ENCODE measurements around the gene TUBB3.
"Not testable (repeated sequence)": the region's sequence is repeated elsewhere in the genome, so short reads cannot be mapped to it uniquely, and the experiment has no call there.

Gene TUBB3

GRCh38 chr16:89962754-89963498 lies 39.8 kb downstream of the TUBB3 start:
- in situ Hi-C loops (cut with MboI; ENCODE audit: low sequenced_read_pairs) = no loop called here

GRCh38 chr16:89964201-89964600 lies 41.1 kb downstream of the TUBB3 start:
- in situ Hi-C loops (cut with MboI; ENCODE audit: low sequenced_read_pairs) = no loop called here

- in situ Hi-C loops (cut with MboI; ENCODE audit: low sequenced_read_pairs) = no loop called here
Observed at GRCh38 chr16:89965447-89966225, 42.5 kb downstream of the TUBB3 start.

DNA sequence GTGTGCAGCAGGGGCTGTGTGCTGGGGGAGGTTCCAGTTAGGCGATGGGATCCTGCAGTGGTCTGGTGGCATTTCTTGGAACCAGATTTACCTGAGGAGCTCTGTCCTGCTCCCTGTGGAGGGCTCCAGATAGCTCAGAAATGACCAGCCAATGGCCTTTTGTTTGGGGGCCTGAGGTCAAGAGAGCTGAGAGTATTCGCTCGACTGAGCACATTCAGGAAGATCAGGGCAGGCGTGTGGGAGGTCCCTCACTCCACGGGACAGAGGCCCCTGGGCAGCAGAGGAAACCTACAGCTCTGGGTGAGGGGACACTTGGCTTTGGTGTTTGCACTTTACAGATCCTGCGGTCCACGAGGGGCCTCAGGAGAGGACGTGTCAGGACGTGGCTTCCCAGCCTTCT lies 43.6 kb downstream of the TUBB3 start:
- in situ Hi-C loops (cut with MboI; ENCODE audit: low sequenced_read_pairs) = no loop called here

GRCh38 chr16:89967436-89967835 lies 44.3 kb downstream of the TUBB3 start:
- in situ Hi-C loops (cut with MboI; ENCODE audit: low sequenced_read_pairs) = not testable (repeated sequence)

DNA sequence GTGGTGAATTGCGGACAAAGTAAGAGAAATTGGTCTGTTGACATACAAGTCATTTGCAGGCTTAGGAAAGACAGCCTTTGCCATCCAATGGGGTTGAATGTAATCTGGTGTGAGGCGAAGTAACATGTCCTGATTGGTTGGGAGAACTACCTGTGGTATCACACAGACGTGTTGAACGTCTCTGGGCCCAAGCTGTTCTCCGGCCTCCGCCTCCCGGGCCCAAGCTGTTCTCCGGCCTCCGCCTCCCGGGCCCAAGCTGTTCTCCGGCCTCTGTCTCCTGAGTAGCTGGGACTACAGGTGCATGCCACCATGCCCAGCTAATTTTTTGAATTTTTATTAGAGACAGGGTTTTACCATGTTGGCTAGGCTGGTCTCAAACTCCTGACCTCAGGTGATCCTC lies 44.9 kb downstream of the TUBB3 start:
- in situ Hi-C loops (cut with MboI; ENCODE audit: low sequenced_read_pairs) = not testable (repeated sequence)

- in situ Hi-C loops (cut with MboI; ENCODE audit: low sequenced_read_pairs) = no loop called here
Observed at GRCh38 chr16:89969741-89970410, 46.7 kb downstream of the TUBB3 start.

GRCh38 chr16:89971495-89972243 lies 48.5 kb downstream of the TUBB3 start:
- in situ Hi-C loops (cut with MboI; ENCODE audit: low sequenced_read_pairs) = no loop called here

DNA sequence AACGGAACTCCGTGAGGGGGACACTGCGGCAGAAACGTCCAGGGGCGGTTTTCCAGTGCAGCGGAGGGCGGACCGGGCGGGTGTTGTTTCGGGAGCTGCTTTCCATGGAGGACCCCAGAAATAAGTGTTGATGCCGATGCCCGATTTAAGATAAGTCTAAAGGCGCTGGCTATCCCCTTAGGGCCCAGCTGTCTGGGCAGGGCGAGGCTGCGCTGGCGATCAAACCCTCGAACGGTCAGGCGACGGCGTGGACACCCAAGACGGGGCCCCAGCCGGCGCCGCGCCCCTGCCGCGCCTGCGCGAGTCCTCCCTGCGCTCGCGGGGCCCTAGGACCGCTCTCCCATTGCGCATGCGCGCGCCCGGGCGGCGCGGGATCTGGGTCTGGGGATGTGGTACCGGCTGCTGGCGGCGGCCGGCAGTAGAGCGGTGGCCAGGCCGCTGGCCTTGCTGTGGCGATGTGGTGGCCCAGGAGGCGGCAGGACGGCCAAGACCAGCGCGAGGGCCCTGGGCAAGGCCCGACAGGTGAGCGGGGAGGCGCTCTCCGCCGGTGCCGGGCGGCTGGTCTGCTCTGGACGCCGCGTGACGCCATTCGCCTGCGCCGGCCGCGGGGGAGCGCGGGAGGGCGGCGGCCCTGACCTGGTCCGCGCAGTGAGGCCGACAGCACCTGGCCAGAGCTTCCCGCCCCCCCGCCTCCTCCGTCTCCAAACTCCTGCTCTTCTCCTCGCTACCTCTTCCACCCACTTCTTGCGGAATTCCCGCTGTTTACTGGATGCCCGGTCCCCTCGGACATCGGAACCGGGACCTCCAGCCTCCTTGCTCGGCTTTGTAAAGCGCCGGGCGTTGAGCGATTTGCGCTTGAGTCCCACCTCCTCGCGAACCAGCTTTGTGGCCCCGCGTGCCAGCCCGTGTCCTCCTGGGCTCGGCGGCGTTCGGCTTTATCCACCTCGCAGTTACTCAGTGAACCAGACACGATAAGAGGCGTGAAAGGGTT lies 49.4 kb downstream of the TUBB3 start:
- in situ Hi-C loops (cut with MboI; ENCODE audit: low sequenced_read_pairs) = no loop called here

DNA sequence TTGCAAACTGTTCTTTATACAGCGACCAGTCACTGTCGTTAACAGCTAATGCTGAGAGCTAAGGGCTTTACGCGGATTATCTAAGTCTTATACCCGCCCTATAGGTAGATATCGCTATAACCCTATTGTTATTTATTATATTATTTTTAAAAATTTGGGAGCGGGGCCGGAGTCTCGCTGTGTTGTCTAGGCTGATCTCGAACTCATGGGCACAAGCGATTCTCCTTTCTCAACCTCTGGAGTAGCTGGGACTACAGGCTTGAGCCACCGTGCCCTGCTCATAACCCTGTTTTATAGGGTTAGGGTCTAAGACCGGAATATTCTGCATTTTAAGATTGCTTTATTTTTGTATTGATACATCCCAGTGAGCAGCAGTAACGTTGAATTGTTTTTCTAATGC lies 50.1 kb downstream of the TUBB3 start:
- in situ Hi-C loops (cut with MboI; ENCODE audit: low sequenced_read_pairs) = no loop called here

GRCh38 chr16:89973654-89974335 lies 50.7 kb downstream of the TUBB3 start:
- in situ Hi-C loops (cut with MboI; ENCODE audit: low sequenced_read_pairs) = no loop called here

DNA sequence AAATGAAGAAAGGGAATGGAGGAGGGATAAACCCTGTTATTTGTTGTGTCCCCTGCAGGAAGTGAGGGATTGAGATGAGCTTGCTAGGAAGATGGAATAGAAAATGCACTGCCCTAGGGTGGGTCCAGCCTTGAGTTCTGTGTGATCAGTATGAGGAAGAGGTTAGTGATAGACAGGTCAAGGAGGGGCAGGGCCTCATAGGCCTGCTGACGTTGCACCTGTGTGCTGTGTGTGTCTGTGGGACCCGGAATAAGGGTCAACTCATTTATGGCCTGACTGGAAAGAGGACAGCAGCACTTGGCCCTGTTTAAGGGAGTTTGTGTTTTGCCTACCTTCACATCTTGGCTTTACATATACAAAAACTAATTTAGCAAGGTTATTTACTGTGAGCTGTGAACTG lies 51.7 kb downstream of the TUBB3 start:
- in situ Hi-C loops (cut with MboI; ENCODE audit: low sequenced_read_pairs) = no loop called here

GRCh38 chr16:89981414-89981813 lies 58.3 kb downstream of the TUBB3 start:
- in situ Hi-C loops (cut with MboI; ENCODE audit: low sequenced_read_pairs) = no loop called here

DNA sequence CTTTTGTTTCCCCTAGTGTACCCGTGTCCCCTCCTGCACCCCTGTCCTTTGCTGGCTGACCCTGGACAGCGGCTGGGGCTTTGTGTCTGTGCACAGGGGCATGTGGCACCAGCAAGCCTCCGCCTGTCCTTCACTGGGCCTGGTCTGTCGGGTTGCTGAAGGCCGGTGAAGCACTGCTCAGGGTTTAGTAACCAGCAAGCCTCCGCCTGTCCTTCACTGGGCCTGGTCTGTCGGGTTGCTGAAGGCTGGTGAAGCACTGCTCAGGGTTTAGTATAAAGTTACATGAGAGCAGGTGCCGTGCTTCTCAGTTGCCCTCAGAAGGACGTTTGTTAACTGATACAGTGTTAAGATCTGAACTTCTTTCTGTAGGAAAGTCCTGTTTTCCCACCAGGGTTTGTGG lies 59.2 kb downstream of the TUBB3 start:
- in situ Hi-C loops (cut with MboI; ENCODE audit: low sequenced_read_pairs) = no loop called here

GRCh38 chr16:89983536-89983935 lies 60.4 kb downstream of the TUBB3 start:
- in situ Hi-C loops (cut with MboI; ENCODE audit: low sequenced_read_pairs) = no loop called here

DNA sequence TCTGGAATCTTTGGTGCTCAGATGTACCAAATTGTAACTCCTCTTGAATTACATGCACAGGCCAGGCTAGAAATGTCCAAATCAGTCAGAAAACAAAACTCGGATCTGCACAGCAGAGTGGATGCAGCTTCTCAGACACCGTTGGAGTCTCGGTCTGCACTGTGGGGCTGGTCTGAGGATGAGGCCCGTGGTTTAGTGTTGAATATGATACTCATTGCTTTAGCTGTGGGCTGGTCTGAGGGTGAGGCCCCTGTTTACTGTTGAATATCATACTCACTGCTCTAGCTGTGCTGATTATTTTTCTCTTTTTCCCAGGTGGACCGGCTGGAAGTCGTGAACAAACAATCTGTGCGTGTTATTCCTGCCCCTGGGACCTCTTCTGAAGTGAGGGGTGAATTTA lies 61.1 kb downstream of the TUBB3 start:
- in situ Hi-C loops (cut with MboI; ENCODE audit: low sequenced_read_pairs) = no loop called here

GRCh38 chr16:89985219-89985618 lies 62.1 kb downstream of the TUBB3 start:
- in situ Hi-C loops (cut with MboI; ENCODE audit: low sequenced_read_pairs) = no loop called here
